Hepatocyte (in vitro differentiated cells): ENCODE results near the gene HLA-DOB. TPM values are rescaled to one million over a fixed set of nuclear protein-coding genes. Genes with fewer than 3 reads are reported as not detected.

Source experiments
- DNase-seq: peaks from one replicate; pipeline ENCODE4 v3.0.0-alpha.2; 2016; ENCODE audit warnings: low spot score
- H2AFZ ChIP-seq: fragments of 200-600 bp; sonication (generic); 2 replicates; pipeline ENCODE4 v1.6.0; 2016; ENCODE audit warnings: antibody characterized with exemption, mild to moderate bottlenecking
- H3K27ac ChIP-seq: fragments of 200-600 bp; sonication (generic); 2 replicates; pipeline ENCODE4 v1.5.1; 2016; ENCODE audit warnings: mild to moderate bottlenecking
- H3K27me3 ChIP-seq: fragments of 200-600 bp; sonication (generic); 2 replicates; pipeline ENCODE4 v1.6.1; 2016
- H3K36me3 ChIP-seq: fragments of 200-600 bp; sonication (generic); replicated peaks from 2 replicates; pipeline ENCODE4 v1.5.1; 2016; ENCODE audit warnings: low read depth; ENCODE audit not compliant: insufficient read depth
- H3K4me1 ChIP-seq: fragments of 200-600 bp; sonication (generic); 2 replicates; pipeline ENCODE4 v1.5.1; 2016; ENCODE audit warnings: mild to moderate bottlenecking, moderate library complexity; ENCODE audit not compliant: insufficient read depth
- H3K4me2 ChIP-seq: fragments of 200-600 bp; sonication (generic); 2 replicates; pipeline ENCODE4 v1.6.0; 2016
- H3K4me3 ChIP-seq: fragments of 200-600 bp; sonication (generic); 2 replicates; pipeline ENCODE4 v1.5.1; 2016; ENCODE audit warnings: mild to moderate bottlenecking
- H3K79me2 ChIP-seq: fragments of 200-600 bp; sonication (generic); 2 replicates; pipeline ENCODE4 v1.6.0; 2017; ENCODE audit warnings: mild to moderate bottlenecking
- H3K9me2 ChIP-seq: fragments of 200-600 bp; sonication (generic); replicated peaks from 2 replicates; pipeline ENCODE4 v1.6.0; 2017; ENCODE audit warnings: mild to moderate bottlenecking; ENCODE audit not compliant: insufficient read depth
- H3K9me3 ChIP-seq: fragments of 200-600 bp; sonication (generic); 2 replicates; pipeline ENCODE4 v1.5.1; 2016; ENCODE audit warnings: low read depth, mild to moderate bottlenecking
- H4K20me1 ChIP-seq: fragments of 200-600 bp; sonication (generic); 2 replicates; pipeline ENCODE4 v1.6.0; 2016; ENCODE audit warnings: mild to moderate bottlenecking; ENCODE audit not compliant: insufficient read depth, poor library complexity, severe bottlenecking
- CTCF ChIP-seq: fragments of 200-600 bp; sonication (generic); IDR thresholded peaks from 2 replicates; pipeline ENCODE4 v1.5.1; 2016; ENCODE audit warnings: antibody characterized with exemption, mild to moderate bottlenecking; ENCODE audit not compliant: poor library complexity
- EZH2 ChIP-seq: fragments of 200-600 bp; sonication (generic); IDR thresholded peaks from 2 replicates; pipeline ENCODE4 v1.6.1; 2016; ENCODE audit warnings: antibody characterized with exemption, mild to moderate bottlenecking, borderline replicate concordance
- EZH2phosphoT487 ChIP-seq: fragments of 200-600 bp; sonication (generic); IDR thresholded peaks from one replicate; pipeline ENCODE4 v1.6.1; 2018; ENCODE audit warnings: antibody characterized with exemption, mild to moderate bottlenecking, low read depth, moderate library complexity; ENCODE audit not compliant: unreplicated experiment, severe bottlenecking
- WGBS: methylation state at CpG from one replicate; pipeline ENCODE4 v1.1.6; 2016; ENCODE audit warnings: low lambda C conversion rate; ENCODE audit errors: missing lambda C conversion rate; 5-methylcytosine and 5-hydroxymethylcytosine counted together
- polyA plus RNA-seq: library from polyadenylated mRNA; unstranded; fragments of >200 nt; fragmentation: Nextera tagmentation; extraction: Ambion mirVana; gene quantifications from 2 replicates; pipeline ENCODE4 v1.2.1, GENCODE V29; 2016
- total RNA-seq: library from RNA; depleted of rRNA; stranded (reverse); fragments of >200 nt; gene quantifications from 2 replicates; pipeline ENCODE4 v1.2.3, GENCODE V29; 2014

The HLA-DOB gene
- total and polyA plus RNA-seq, 2 experiments from 2014 or later = 0.94 TPM; not detected in 1

GRCh38 chr6:32860674-32861073 lies 43.9 kb upstream of the HLA-DOB start:
- H3K27me3 ChIP-seq = peaks cover 24% of the 10 kb centered on the region
- WGBS = 81% methylated on average over 1 of the region's 1 CpG
- H2AFZ ChIP-seq = no peak overlapping the region
- no peaks in the 10 kb centered on the region for H3K9me3 ChIP-seq
- DNase-seq = no peak
- no peaks in the 10 kb centered on the region for H3K36me3 ChIP-seq
- no peaks in the 10 kb centered on the region for H4K20me1 ChIP-seq
- H3K9me2 ChIP-seq = no peaks in the 10 kb centered on the region
- no peaks in the 10 kb centered on the region for H3K4me1 ChIP-seq
- H3K79me2 ChIP-seq = no peaks in the 10 kb centered on the region
- no peak overlapping the region for H3K4me3 ChIP-seq
- TF ChIP-seq EZH2phosphoT487 (no peak), CTCF (no peak), EZH2 (no peak)
- H3K4me2 ChIP-seq = no peak overlapping the region
- peak overlapping the region; percentile 20 for H3K27ac ChIP-seq

- TF ChIP-seq EZH2 (no peak), EZH2phosphoT487 (no peak), CTCF (no peak)
- Histone ChIP-seq H3K27me3 (peaks cover 29% of the 10 kb centered on the region), H3K9me2 (no peaks in the 10 kb centered on the region), H3K4me3 (no peak overlapping the region), H4K20me1 (no peaks in the 10 kb centered on the region), H3K79me2 (no peaks in the 10 kb centered on the region), H3K9me3 (no peaks in the 10 kb centered on the region), H2AFZ (no peak overlapping the region), H3K4me1 (no peaks in the 10 kb centered on the region), H3K4me2 (no peak overlapping the region), H3K36me3 (no peaks in the 10 kb centered on the region), H3K27ac (no peak overlapping the region)
- 79% methylated on average over 5 of the region's 5 CpGs for WGBS
- DNase-seq = no peak
Measured at GRCh38 chr6:32858194-32858593, 41.4 kb upstream of the HLA-DOB start.

DNA sequence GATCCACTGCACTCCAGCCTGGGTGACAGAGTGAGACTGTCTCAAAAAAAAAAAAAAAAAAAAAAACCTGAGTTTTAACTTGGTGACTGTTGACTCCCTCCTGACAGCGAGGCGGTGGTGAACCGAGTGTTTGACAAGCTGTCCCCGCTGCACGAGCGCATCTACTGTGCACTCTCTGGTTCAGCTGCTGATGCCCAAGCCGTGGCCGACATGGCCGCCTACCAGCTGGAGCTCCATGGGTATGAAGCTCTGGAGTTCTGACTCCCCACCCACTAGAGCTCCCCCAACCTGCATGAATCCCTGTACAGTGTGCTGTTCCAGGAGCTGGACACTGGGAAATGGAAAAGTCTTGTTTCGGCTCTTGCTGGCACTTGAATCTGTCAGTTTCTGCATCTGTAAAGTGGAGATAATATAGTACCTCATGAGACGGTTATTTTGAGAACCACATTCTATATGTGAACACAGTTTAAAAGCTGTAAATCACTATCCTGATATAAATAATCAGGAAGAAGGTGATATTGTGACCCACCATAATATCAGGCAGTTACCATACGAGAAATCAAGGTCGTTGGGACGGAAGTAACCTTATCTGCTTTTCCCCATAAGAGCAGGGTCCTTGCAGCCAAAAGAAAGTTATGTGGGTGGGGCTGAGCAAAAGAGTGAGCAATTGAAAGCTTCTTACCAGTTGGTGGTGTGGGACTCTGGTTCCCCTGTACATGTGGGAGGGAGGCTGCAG lies 40.5 kb upstream of the HLA-DOB start:
- H3K4me1 ChIP-seq = peaks cover 5% of the 10 kb centered on the region
- H3K4me3 ChIP-seq = no peak overlapping the region
- H4K20me1 ChIP-seq = no peaks in the 10 kb centered on the region
- no peaks in the 10 kb centered on the region for H3K36me3 ChIP-seq
- peaks cover 30% of the 10 kb centered on the region for H3K27me3 ChIP-seq
- TF ChIP-seq EZH2 (no peak), CTCF (no peak), EZH2phosphoT487 (no peak)
- no peaks in the 10 kb centered on the region for H3K79me2 ChIP-seq
- no peaks in the 10 kb centered on the region for H3K9me2 ChIP-seq
- no peak overlapping the region for H3K27ac ChIP-seq
- no peaks in the 10 kb centered on the region for H3K9me3 ChIP-seq
- DNase-seq = no peak
- no peak overlapping the region for H3K4me2 ChIP-seq
- no peak overlapping the region for H2AFZ ChIP-seq
- 76% methylated on average over 14 of the region's 14 CpGs for WGBS
